ENCODE measurements around the gene TSGA10IP.
A peak's percentile ranks its signal among the peaks of the same experiment; 100 is the strongest.

Gene TSGA10IP

GRCh38 chr11:65928667-65929066 lies 16.6 kb upstream of the TSGA10IP start:
- Histone ChIP-seq H2AFZ (ENCODE audit: insufficient read depth, low read length, poor library complexity) (no peak overlapping the region), H2BK5ac (ENCODE audit: low read depth, low read length, poor library complexity) (no peak overlapping the region), H3K4me2 (ENCODE audit: low read length) (no peak overlapping the region), H3K14ac (ENCODE audit: low read length) (no peak overlapping the region), H3K4me1 (ENCODE audit: control insufficient read depth in 1 of 2, insufficient read depth in 2 of 2, low read length in 2 of 2) (no peaks in the 10 kb centered on the region), H4K8ac (ENCODE audit: low read depth, low read length) (no peak overlapping the region), H3K27me3 (ENCODE audit: insufficient read depth, low read length) (no peaks in the 10 kb centered on the region), H4K91ac (ENCODE audit: low read depth, low read length) (no peak overlapping the region), H2BK120ac (ENCODE audit: insufficient read depth, low read length, poor library complexity) (no peak overlapping the region), H3K79me2 (ENCODE audit: control insufficient read depth, insufficient read depth, low read length, poor library complexity) (no peaks in the 10 kb centered on the region), H3K23ac (ENCODE audit: low read length) (no peak overlapping the region), H4K12ac (ENCODE audit: low read depth, low read length) (no peak overlapping the region), H2BK12ac (ENCODE audit: low read length) (no peak overlapping the region), H3K27ac (ENCODE audit: low read depth, low read length) (no peak overlapping the region), H3K18ac (ENCODE audit: low read length) (no peak overlapping the region), H3K9ac (ENCODE audit: low read length) (no peak overlapping the region), H3K4ac (ENCODE audit: low read depth, low read length) (no peak overlapping the region), H3K79me1 (ENCODE audit: low read length) (no peaks in the 10 kb centered on the region), H3K9me3 (ENCODE audit: insufficient read depth, low read depth, low read length) (peaks cover 2% of the 10 kb centered on the region), H2AK5ac (ENCODE audit: low read length) (no peak overlapping the region), H3K36me3 (ENCODE audit: control insufficient read depth in 1 of 2, insufficient read depth in 2 of 2, low read length in 2 of 2) (no peaks in the 10 kb centered on the region), H3K4me3 (ENCODE audit: low read depth, low read length) (no peak overlapping the region)
- no peak for DNase-seq
- whole genome bisulfite sequencing (ENCODE audit: extremely low coverage, insufficient coverage, insufficient read length): no CpG with 5 or more reads among the region's 6 CpGs

GRCh38 chr11:65931773-65932557 lies 13.3 kb upstream of the TSGA10IP start:
- Histone ChIP-seq H3K79me2 (ENCODE audit: control insufficient read depth, insufficient read depth, low read length, poor library complexity) (no peaks in the 10 kb centered on the region), H3K14ac (ENCODE audit: low read length) (no peak overlapping the region), H3K4me1 (ENCODE audit: control insufficient read depth in 1 of 2, insufficient read depth in 2 of 2, low read length in 2 of 2) (no peaks in the 10 kb centered on the region), H3K23ac (ENCODE audit: low read length) (no peak overlapping the region), H2BK12ac (ENCODE audit: low read length) (no peak overlapping the region), H2BK120ac (ENCODE audit: insufficient read depth, low read length, poor library complexity) (no peak overlapping the region), H3K79me1 (ENCODE audit: low read length) (no peaks in the 10 kb centered on the region), H2AFZ (ENCODE audit: insufficient read depth, low read length, poor library complexity) (no peak overlapping the region), H3K27ac (ENCODE audit: low read depth, low read length) (no peak overlapping the region), H4K91ac (ENCODE audit: low read depth, low read length) (no peak overlapping the region), H4K12ac (ENCODE audit: low read depth, low read length) (no peak overlapping the region), H2AK5ac (ENCODE audit: low read length) (no peak overlapping the region), H3K4me3 (ENCODE audit: low read depth, low read length) (no peak overlapping the region), H3K4ac (ENCODE audit: low read depth, low read length) (no peak overlapping the region), H3K18ac (ENCODE audit: low read length) (no peak overlapping the region), H3K27me3 (ENCODE audit: insufficient read depth, low read length) (no peaks in the 10 kb centered on the region), H3K4me2 (ENCODE audit: low read length) (no peak overlapping the region), H2BK5ac (ENCODE audit: low read depth, low read length, poor library complexity) (no peak overlapping the region), H3K9me3 (ENCODE audit: insufficient read depth, low read depth, low read length) (peaks cover 2% of the 10 kb centered on the region), H4K8ac (ENCODE audit: low read depth, low read length) (no peak overlapping the region), H3K9ac (ENCODE audit: low read length) (no peak overlapping the region), H3K36me3 (ENCODE audit: control insufficient read depth in 1 of 2, insufficient read depth in 2 of 2, low read length in 2 of 2) (no peaks in the 10 kb centered on the region)
- no CpG with 5 or more reads among the region's 13 CpGs for WGBS (ENCODE audit: extremely low coverage, insufficient coverage, insufficient read length)
- DNase-seq: no peak

GRCh38 chr11:65932558-65932919 lies 12.7 kb upstream of the TSGA10IP start:
- H3K4me2 ChIP-seq (ENCODE audit: low read length): no peak overlapping the region
- WGBS (ENCODE audit: extremely low coverage, insufficient coverage, insufficient read length): no CpG with 5 or more reads among the region's 9 CpGs

GRCh38 chr11:65934014-65934413 lies 11.3 kb upstream of the TSGA10IP start:
- Histone ChIP-seq H3K4me1 (ENCODE audit: control insufficient read depth in 1 of 2, insufficient read depth in 2 of 2, low read length in 2 of 2) (no peaks in the 10 kb centered on the region), H3K14ac (ENCODE audit: low read length) (no peak overlapping the region), H3K9ac (ENCODE audit: low read length) (no peak overlapping the region), H4K8ac (ENCODE audit: low read depth, low read length) (no peak overlapping the region), H2BK120ac (ENCODE audit: insufficient read depth, low read length, poor library complexity) (no peak overlapping the region), H3K27ac (ENCODE audit: low read depth, low read length) (no peak overlapping the region), H3K9me3 (ENCODE audit: insufficient read depth, low read depth, low read length) (no peaks in the 10 kb centered on the region), H4K91ac (ENCODE audit: low read depth, low read length) (no peak overlapping the region), H3K4me3 (ENCODE audit: low read depth, low read length) (no peak overlapping the region), H3K27me3 (ENCODE audit: insufficient read depth, low read length) (no peaks in the 10 kb centered on the region), H4K12ac (ENCODE audit: low read depth, low read length) (no peak overlapping the region), H3K79me1 (ENCODE audit: low read length) (no peaks in the 10 kb centered on the region), H2AK5ac (ENCODE audit: low read length) (no peak overlapping the region), H3K4me2 (ENCODE audit: low read length) (no peak overlapping the region), H3K4ac (ENCODE audit: low read depth, low read length) (no peak overlapping the region), H2BK12ac (ENCODE audit: low read length) (no peak overlapping the region), H2BK5ac (ENCODE audit: low read depth, low read length, poor library complexity) (no peak overlapping the region), H2AFZ (ENCODE audit: insufficient read depth, low read length, poor library complexity) (no peak overlapping the region), H3K79me2 (ENCODE audit: control insufficient read depth, insufficient read depth, low read length, poor library complexity) (no peaks in the 10 kb centered on the region), H3K36me3 (ENCODE audit: control insufficient read depth in 1 of 2, insufficient read depth in 2 of 2, low read length in 2 of 2) (no peaks in the 10 kb centered on the region), H3K18ac (ENCODE audit: low read length) (no peak overlapping the region), H3K23ac (ENCODE audit: low read length) (no peak overlapping the region)
- WGBS (ENCODE audit: extremely low coverage, insufficient coverage, insufficient read length): no CpG with 5 or more reads among the region's 4 CpGs
- no peak for DNase-seq

More at GRCh38 chr11:65932558-65932919, 12.7 kb upstream of the TSGA10IP start:
- H2AK5ac ChIP-seq (ENCODE audit: low read length): no peak overlapping the region
- H4K8ac ChIP-seq (ENCODE audit: low read depth, low read length): no peak overlapping the region
- H3K18ac ChIP-seq (ENCODE audit: low read length): no peak overlapping the region
- H3K9me3 ChIP-seq (ENCODE audit: insufficient read depth, low read depth, low read length): peaks cover 2% of the 10 kb centered on the region
- H4K12ac ChIP-seq (ENCODE audit: low read depth, low read length): no peak overlapping the region
- no peaks in the 10 kb centered on the region for H3K27me3 ChIP-seq (ENCODE audit: insufficient read depth, low read length)
- H3K79me1 ChIP-seq (ENCODE audit: low read length): no peaks in the 10 kb centered on the region
- no peak overlapping the region for H3K4me3 ChIP-seq (ENCODE audit: low read depth, low read length)
- no peak overlapping the region for H2BK12ac ChIP-seq (ENCODE audit: low read length)
- no peak overlapping the region for H2BK5ac ChIP-seq (ENCODE audit: low read depth, low read length, poor library complexity)
- peak in 1 of 2 donors; percentile 41 for DNase-seq
- no peaks in the 10 kb centered on the region for H3K36me3 ChIP-seq (ENCODE audit: control insufficient read depth in 1 of 2, insufficient read depth in 2 of 2, low read length in 2 of 2)
- H3K4me1 ChIP-seq (ENCODE audit: control insufficient read depth in 1 of 2, insufficient read depth in 2 of 2, low read length in 2 of 2): no peaks in the 10 kb centered on the region
- H3K9ac ChIP-seq (ENCODE audit: low read length): no peak overlapping the region
- no peaks in the 10 kb centered on the region for H3K79me2 ChIP-seq (ENCODE audit: control insufficient read depth, insufficient read depth, low read length, poor library complexity)
- H3K23ac ChIP-seq (ENCODE audit: low read length): no peak overlapping the region
- H3K27ac ChIP-seq (ENCODE audit: low read depth, low read length): no peak overlapping the region
- H4K91ac ChIP-seq (ENCODE audit: low read depth, low read length): no peak overlapping the region
- H3K4ac ChIP-seq (ENCODE audit: low read depth, low read length): no peak overlapping the region
- H2BK120ac ChIP-seq (ENCODE audit: insufficient read depth, low read length, poor library complexity): no peak overlapping the region
- no peak overlapping the region for H2AFZ ChIP-seq (ENCODE audit: insufficient read depth, low read length, poor library complexity)
- no peak overlapping the region for H3K14ac ChIP-seq (ENCODE audit: low read length)
